GM21528 (cell line): ENCODE measurements around the gene NUP85.
"Not testable (repeated sequence)": the region's sequence is repeated elsewhere in the genome, so short reads cannot be mapped to it uniquely, and the experiment has no call there.

Source experiments
- ATAC-seq: cut with Tn5 transposase; IDR thresholded peaks from one replicate; pipeline ENCODE4 v1.9.1; 2021; ENCODE audit warnings: mild to moderate bottlenecking, moderate library complexity; ENCODE audit not compliant: unreplicated experiment, low FRiP score

The NUP85 gene, protein sequence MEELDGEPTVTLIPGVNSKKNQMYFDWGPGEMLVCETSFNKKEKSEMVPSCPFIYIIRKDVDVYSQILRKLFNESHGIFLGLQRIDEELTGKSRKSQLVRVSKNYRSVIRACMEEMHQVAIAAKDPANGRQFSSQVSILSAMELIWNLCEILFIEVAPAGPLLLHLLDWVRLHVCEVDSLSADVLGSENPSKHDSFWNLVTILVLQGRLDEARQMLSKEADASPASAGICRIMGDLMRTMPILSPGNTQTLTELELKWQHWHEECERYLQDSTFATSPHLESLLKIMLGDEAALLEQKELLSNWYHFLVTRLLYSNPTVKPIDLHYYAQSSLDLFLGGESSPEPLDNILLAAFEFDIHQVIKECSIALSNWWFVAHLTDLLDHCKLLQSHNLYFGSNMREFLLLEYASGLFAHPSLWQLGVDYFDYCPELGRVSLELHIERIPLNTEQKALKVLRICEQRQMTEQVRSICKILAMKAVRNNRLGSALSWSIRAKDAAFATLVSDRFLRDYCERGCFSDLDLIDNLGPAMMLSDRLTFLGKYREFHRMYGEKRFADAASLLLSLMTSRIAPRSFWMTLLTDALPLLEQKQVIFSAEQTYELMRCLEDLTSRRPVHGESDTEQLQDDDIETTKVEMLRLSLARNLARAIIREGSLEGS

DNA sequence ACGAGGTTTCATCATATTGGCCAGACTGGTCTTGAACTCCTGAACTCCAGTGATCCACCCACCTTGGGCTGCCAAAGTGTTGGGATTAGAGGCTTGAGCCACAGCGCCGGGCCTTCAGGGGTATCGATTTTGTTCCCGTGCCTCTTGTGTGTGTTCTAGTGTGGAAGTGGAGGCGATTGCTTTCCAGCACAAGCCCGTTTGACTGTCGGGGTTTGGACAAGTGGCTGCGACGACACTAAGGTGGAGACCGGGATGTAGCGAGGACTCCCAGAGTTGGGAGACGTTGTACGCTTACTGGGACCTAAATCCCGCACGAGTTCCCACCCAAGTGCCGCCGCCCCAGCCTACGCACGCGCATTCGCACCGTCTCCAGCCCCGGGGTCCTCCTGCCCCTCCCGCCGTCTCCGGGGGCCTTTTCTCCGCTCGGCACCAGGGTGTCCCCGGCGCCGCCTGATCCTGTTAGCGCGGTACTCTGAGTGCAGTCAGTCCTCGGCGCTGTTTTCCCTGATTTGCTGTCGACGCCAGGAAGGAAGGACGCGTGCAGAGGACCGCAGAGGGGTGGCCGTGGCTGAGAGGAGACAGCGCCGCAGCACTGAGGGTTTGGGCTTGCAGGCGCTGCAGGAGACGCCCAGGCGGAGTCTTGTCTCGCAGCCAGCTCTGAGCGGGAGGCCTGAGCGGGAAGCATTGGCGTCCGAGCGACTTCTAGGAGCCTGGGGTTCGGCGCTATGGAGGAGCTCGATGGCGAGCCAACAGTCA is at the start of gene NUP85:
Gene NUP85 (plus strand): TSS at position 643 of the 756 bp plus-strand sequence. CDS start 83 bp downstream, at position 726.
- ATAC-seq, result peak; percentile 67

DNA sequence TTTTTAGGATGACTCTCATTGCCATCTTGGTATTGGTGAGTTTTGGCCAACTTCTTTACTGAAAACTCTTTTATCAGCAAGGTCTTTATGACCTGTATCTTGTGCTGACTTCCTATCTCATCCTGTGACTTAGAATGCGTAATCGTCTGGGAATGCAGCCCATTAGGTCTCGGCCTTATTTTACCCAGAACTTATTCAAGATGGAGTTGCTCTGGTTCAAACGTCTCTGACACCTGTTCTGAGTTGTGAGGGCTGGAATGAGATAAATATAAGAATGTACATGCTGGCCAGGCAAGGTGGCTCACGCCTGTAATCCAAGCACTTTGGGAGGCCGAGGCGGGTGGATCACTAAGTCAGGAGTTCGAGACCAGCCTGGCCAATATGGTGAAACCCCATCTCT is 47.0 kb upstream of the NUP85 start:
- not testable (repeated sequence) for ATAC-seq

DNA sequence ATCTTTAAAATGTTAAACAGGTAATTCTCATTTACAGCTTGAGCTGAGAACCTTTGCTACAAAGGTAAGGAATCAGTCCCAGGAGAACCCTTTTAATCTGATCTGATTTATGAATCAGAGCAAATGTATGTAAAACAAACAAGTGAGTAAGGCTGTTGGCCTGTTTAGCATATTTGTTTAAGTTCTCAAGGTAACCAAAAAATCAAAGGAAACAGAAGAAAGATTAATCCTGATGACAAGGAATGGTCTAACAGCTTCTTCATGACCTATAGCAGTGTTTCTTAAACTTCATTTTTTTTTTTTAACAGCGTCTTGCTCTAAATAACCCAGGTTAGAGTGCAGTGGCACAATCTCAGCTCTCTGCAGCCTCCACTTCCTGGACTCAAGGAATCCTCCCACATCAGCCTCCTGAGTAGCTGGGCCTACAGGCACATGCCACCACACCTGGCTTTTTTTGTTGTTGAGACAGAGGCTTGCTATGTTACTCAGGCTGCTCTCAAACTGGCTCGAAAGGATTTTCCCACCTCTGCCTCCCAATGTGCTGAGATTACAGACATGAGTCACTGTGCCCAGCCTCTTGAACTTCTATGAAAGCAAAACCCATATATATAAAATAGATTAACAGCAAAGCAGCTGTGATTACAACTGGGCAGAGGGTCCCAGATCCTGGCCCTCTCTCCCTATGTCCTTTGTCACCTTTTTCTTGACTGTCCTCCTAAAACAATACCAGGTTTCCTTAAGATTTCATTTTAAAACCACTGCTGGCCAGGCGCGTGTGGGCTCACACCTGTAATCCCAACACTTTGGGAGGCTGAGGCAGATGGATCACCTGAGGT is 46.1 kb upstream of the NUP85 start:
- ATAC-seq, result no peak

DNA sequence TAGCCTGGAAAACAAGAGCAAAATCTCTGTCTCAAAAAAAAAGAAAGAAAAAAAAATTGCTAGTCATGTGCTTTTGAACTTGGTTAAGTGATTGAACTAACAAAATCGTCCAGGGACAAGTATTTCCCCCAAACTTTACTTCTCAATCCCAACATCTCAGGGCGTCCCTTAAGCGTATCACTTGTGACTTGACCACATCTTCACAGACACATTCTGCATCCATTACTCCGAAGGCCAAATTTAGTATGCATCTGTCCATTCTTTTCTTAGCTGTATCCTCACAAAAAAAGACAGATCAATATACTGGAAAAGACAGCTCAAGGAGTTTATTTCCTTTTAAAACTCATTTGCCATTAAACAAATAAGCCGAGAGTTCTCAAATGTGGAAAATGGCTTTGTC is 45.3 kb upstream of the NUP85 start:
- ATAC-seq, result no peak

DNA sequence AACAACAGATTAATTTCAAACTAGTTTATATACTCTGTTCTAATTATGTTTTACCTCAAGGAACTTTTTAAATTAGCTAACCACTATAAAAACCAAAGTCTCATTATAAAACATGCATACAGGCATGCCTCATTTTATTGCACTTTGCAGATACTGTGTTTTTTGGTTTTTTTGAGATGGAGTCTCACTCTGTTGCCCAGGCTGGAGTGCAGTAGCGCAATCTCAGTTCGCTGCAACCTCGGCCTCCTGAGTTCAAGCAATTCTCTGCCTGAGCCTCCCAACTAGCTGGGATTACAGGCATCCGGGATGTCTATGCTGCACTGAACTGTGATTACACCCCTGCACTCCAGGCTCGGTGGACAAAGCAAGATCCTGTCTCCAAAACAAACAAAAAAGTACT is 42.4 kb upstream of the NUP85 start:
- ATAC-seq, result no peak

DNA sequence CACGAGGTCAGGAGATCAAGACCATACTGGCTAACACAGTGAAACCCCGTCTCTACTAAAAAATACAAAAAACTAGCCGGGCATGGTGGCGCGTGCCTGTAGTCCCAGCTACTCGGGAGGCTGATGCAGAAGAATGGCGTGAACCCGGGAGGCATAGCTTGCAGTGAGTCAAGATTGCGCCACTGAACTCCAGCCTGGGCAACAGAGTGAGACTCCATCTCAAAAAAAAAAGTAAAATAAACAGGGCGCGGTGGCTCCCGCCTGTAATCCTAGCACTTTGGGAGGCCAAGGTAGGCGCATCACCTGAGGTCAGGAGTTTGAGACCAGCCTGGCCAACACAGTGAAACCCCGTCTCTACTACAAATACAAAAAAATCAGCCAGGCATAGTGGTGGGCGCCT is 40.9 kb upstream of the NUP85 start:
- ATAC-seq, result not testable (repeated sequence)

DNA sequence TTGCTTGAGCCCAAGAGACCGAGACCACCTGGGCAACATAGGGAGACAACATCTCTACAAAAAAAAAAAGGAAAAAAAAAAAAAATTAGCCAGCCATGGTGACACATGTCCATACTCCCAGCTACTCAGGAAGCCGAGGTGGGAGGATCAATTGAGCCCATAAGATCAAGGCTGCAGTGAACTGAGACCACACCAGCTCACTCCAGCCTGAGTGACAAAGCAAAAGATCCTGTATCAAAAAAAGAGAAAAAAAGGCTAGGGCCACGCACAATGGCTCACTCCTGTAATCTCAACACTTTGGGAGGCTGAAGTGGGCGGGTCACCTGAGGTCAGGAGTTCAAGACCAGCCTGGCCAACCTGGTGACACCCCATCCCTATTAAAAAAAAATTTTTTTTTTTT is 36.5 kb upstream of the NUP85 start:
- ATAC-seq, result no peak

DNA sequence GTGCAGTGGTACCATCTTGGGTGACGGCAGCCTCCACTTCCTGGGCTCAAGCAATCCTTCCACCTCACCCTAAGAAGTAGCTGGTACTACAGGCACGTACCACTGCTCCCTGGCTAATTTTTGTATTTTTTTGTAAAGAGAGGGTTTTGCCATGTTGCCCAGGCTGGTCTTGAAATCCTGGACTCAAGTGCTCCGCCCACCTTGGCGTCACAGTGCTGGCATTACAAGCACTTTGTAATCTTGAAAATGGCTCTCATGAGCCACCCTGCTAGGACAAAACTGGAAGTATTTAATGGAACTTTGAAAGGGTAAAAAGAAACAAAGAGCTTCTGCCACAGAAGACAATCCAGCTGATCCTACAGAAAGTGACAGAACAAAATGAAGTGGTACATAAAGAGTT is 32.0 kb upstream of the NUP85 start:
- no peak for ATAC-seq

DNA sequence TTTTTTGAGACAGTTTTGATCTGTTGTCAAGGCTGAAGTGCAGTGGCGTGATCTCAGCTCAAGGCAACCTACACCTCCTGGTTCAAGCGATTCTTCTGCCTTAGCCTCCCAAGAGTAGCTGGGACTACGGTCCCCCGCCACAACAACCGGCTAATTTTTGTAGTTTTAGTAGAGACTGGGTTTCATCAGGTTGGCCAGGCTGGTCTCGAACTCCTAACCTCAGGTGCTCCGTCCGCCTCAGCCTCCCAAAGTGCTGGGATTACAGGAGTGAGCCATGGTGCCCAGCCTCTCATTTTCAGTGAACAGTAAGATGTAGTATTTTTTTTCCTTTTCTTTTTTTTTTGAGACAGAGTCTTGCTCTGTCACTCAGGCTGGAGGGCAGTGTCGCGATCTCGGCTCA is 30.5 kb upstream of the NUP85 start:
- ATAC-seq, result no peak

DNA sequence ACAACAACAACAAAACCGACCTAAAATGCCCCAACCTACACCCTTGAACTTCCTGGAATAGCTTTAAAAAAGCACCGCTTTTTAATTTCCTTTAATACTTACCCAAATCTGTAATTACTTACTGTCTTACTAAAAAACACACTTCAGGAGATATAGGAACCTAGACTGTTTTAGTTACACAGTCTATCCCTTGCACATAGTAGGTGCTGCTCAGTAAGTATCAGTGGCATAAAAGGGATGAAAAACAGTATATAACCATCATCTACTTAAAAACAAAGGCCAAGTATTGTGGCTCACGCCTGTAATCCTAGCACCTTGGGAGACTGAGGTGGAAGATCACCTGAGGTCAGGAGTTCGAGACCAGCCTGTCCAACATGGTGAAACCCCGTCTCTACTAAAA is 28.9 kb upstream of the NUP85 start:
- ATAC-seq, result no peak

DNA sequence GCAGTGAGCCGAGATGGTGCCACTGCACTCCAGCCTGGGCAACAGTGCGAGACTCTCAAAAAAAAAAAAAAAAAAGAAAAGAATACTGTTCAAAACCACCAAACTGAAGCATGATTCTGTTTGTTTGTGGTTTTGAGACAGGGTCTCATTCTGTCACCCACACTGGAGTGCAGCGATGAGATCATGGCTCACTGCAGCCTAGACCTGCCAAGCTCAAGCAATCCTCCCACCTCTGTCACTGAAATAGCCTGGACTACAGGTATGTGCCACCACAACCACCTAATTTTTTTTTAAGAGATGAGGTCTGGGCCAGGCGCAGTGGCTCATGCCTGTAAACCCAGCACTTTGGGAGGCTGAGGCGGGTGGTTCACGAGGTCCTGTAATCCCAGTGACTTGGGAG is 27.0 kb upstream of the NUP85 start:
- ATAC-seq, result no peak

DNA sequence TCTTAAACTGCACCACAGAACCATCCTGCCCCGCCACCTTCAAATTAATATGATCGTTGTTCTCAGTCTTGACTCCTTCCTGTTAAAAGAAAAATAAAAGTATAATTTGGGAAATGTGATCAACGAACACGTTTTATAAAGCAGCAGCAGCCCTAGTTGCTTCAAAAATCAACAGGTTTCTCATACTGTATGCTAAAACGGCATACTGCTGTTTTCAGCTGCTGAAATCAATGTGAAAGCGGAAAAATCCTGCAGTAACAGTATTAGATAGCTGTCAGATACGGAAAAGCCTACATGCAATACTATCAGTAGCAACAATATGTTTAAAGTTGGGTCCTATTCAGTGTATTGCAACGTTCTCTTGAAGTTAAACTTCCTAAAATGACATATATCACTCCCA is 24.4 kb upstream of the NUP85 start:
- no peak for ATAC-seq

DNA sequence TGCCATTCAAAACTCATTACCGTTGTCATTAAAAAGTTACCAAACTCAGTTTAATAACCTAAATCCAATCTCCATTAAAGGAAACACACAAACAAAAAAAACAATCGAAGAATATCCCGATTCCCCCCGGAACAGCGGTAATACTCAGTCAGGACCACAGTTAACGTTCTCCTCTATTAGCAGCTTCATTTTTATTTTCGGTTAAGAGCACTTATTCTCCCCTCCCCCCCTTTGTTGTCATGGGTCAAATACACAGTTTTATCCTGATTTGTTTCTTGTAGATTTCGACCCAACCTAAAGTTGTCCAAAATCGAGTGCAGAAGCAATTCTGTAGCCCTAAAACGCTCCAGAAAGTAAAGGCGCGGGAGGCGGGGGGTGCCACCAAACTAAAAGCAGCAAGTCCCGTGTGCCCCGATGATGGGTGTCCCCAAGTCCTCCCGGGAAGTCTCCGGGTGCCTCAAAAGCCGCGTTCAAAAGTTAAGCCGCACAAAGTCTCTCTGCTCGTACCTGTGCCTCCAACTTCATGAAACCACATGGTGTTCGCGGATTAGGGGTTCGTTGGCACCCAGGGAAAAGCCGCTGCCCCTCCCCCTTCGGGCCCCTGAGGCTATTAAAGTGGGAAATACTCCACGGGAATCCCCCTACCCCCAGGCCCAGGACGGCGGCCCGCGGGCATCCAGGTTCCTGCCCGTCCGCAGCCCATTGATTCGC is 23.7 kb upstream of the NUP85 start:
- ATAC-seq, result no peak

DNA sequence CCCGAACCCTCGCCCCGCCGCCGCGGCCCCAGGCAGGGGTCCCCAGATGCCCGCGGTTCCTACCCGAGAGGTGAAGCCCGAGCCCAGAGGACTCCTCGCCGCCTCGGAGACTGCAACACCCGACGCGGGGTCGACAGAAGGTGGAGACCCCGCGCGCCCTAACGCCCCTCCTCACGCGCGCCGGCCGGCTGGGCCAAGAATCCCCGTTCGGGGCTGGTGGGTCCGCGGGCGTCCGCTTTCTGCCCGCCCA is 23.2 kb upstream of the NUP85 start:
- peak; percentile 31 for ATAC-seq

DNA sequence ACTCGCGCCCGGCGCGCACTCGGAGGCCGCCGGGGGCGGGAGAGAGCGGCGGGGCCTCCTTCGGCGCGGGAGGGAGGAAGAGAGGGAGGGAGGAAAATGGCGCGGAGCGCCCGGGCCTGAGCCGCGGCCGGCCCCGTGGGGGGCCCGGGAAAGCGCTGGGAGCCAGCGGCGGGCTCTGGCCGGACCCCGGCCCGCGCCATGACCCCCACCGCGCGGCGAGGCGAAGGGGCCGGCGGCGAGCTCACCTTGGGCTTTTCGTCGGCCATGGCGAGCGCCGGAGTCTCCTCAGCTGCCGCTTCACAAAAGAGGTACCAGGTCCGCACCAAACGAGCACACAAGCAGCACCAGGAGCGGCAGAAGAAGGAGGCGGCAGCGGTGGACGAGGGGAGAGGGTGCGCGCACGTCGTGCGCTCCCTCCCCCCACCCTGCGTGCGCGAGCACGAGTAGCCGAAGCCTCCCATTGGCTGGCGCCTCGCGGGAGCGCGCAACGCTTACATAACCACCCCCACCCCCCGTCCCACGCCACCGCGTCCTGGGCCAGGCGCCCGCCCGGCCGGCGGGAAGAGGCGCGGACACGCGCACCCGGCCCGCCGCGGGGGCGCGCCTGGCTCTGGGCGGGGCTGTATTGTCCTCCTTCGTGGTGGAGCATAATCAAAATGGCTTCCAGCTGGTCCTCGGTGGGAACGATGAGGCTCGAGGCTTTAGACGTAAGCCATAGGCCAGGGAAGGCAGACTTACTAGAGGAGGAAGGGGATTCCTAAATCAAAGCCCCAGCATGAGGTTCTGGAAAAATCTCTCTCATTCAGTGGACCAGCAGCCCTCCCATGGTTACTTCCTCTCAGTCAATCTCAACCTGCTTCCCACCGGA is 22.7 kb upstream of the NUP85 start, which contains the start of gene SUMO2:
Gene SUMO2 (minus strand): TSS at position 391 of the 868 bp plus-strand sequence. CDS start 125 bp downstream, at position 266.
- ATAC-seq, result peak; percentile 65

DNA sequence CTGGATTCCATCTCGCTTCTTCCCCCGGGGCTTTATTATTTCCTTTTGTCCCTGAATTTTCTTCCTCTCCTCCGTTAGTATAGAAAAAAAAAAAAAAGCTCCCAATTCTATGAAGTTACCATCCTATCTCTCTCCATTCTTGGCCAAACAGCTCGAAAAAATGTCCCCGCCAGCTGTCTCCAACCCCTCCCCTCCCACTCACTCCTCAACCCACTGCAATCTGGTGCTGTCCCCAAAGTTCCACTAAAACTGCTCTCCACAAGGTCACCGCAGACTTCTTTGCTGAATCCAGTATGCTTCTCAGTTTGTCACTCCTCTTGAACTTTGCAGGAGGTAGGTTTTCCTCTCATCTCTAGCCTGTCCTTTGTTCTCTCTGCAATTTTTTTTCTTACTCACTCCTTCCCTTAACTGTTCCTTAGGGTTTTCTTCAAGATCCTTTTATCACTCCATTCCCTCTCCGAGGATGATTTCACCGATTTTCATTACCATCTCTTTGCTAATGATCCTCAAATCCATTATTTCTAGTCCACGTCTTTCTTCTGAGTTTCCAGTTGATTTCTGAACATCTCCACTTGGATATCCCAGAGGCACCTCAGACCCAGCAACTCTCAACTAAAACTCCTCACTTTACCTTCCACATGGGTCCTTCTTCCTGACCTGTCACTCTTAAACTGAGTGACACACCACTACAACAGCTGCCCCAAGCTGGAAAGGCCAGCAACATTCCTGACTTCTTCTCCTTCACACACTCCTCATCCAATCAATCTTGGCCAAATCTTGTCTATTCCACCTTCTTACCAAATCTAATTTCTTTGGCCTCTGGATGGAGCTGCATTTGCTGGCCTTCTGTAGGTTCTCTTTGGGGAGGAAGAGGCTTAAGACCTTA is 21.2 kb upstream of the NUP85 start:
- ATAC-seq, result no peak

DNA sequence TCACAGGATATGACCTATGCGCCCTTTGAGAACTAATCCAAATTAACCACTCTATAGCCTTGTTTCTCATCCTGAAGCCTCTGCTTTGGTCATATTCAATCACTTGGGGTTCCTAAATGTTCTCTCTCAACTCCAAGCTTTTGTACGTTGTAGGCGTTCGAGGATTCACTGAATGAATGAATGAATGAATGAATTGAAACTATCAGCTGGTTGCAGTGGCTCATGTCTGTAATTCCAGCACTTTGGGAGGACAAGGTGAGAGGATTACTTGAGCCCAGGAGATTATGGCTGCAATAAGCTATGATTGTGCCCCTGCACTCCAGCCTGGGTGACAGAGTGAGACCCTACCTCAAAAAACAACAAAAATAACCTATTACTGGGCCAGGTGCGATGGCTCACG is 16.9 kb upstream of the NUP85 start:
- ATAC-seq, result no peak

DNA sequence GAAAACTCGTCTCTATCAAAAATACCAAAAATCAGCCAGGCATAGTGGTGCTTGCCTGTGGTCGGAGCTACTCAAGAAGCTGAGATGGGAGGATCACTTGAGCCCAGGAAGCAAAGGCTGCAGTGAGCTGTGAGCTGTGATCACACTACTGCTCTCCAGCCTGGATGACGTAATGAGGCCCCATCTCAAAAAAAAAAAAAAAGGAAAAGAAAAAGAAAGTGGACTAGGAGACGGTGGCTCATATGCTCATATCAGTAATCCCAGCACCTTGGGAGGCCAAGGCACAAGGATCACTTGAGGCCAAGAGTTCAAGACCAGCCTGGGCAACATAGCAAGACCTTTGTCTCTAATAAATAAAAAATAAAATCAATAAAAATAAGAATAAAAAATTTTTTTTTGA is 13.9 kb upstream of the NUP85 start:
- no peak for ATAC-seq
